ENCODE measurements around the gene SATL1. TPM values are rescaled to one million over a fixed set of nuclear protein-coding genes. Genes with fewer than 3 reads are reported as not detected.

SATL1 gene, protein sequence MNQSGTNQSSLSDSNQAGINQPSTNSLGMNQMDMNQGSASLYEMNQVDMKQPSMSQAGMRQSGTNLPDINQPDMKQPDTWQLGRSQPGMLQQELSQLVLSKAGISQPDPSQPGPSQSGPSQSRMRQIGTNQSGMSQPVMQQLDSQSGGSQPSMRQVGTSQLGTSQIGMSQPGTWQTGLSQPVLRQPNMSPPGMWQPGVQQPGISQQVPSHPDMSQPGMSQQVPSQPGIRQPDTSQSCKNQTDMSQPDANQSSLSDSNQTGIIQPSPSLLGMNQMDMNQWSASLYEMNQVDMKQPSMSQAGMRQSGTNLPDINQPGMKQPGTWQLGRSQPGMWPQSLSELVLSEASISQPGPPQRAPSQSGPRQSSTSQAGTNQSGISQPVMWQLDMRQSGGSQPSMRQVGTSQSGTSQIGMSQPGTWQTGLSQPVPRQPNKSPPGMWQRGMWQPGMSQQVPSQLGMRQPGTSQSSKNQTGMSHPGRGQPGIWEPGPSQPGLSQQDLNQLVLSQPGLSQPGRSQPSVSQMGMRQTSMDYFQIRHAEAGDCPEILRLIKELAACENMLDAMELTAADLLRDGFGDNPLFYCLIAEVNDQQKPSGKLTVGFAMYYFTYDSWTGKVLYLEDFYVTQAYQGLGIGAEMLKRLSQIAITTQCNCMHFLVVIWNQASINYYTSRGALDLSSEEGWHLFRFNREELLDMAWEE
- total RNA-seq: not detected in 2 replicates

GRCh38 chrX:85243761-85244449 lies at the start of gene SATL1, which contains the start of gene ZNF711:
Gene SATL1, minus strand, starts transcription at chrX:85243779. Its CDS starts 134,811 bp downstream, at chrX:85108968.
Gene ZNF711, plus strand, starts transcription at chrX:85243991. Its CDS starts 3,582 bp downstream, at chrX:85247573.

Other genes with a start within 250 kb of the SATL1 start
- 3.5 and 6.8 TPM in 2 replicates for gene APOOL, start 239.9 kb downstream of the SATL1 start, total RNA-seq
- under 0.01 and 0.69 TPM in 2 replicates for gene ZNF711, start 212 bp upstream of the SATL1 start, total RNA-seq
- gene POF1B, start 135.9 kb upstream of the SATL1 start, total RNA-seq: not detected in 2 replicates

Data from bronchial smooth muscle cell (primary cell).